Duodenal mucosa (tissue), 2 donors: ENCODE data around the gene PSMD13.
"Not testable (repeated sequence)": the region's sequence is repeated elsewhere in the genome, so short reads cannot be mapped to it uniquely, and the experiment has no call there.

Source experiments
- H3K27ac ChIP-seq: one replicate; pipeline ENCODE4 v1.7.0; 2013; ENCODE audit warnings: low read depth, low read length
- H3K27me3 ChIP-seq, 2 donors: one replicate each; pipeline ENCODE4 v1.7.0; 2013; ENCODE audit warnings: low read length in 2 of 2, control low read depth in 1 of 2; ENCODE audit not compliant: insufficient read depth in 2 of 2, control insufficient read depth in 1 of 2
- H3K36me3 ChIP-seq, 2 donors: one replicate each; pipeline ENCODE4 v1.7.0; 2013; ENCODE audit warnings: low read length in 2 of 2, control low read depth in 1 of 2; ENCODE audit not compliant: insufficient read depth in 2 of 2, control insufficient read depth in 1 of 2
- H3K4me1 ChIP-seq, 2 donors: one replicate each; pipeline ENCODE4 v1.7.0; 2013; ENCODE audit warnings: low read length in 2 of 2, control low read depth in 1 of 2; ENCODE audit not compliant: insufficient read depth in 2 of 2, control insufficient read depth in 1 of 2
- H3K4me3 ChIP-seq, 2 donors: one replicate each; pipeline ENCODE4 v1.7.0; 2013; ENCODE audit warnings: low read length in 2 of 2, low read depth in 1 of 2
- H3K9ac ChIP-seq, 2 donors: one replicate each; pipeline ENCODE4 v1.7.0; 2013; ENCODE audit warnings: low read length in 2 of 2, low read depth in 1 of 2
- H3K9me3 ChIP-seq, 2 donors: one replicate each; pipeline ENCODE4 v1.7.0; 2013; ENCODE audit warnings: low read length in 2 of 2, control low read depth in 1 of 2; ENCODE audit not compliant: control insufficient read depth in 1 of 2

The PSMD13 gene

GRCh38 chr11:217704-218103, 19.1 kb upstream of the PSMD13 start:
- Histone ChIP-seq H3K27ac (no peak overlapping the region), H3K4me3 (no peak overlapping the region), H3K27me3 (no peaks in the 10 kb centered on the region), H3K9me3 (no peaks in the 10 kb centered on the region), H3K36me3 (peaks cover 23 to 65% of the 10 kb centered on the region in 2 donors), H3K4me1 (no peaks in the 10 kb centered on the region), H3K9ac (no peak overlapping the region)

- Histone ChIP-seq H3K27me3 (no peaks in the 10 kb centered on the region), H3K4me3 (no peak overlapping the region), H3K36me3 (peaks cover 15 to 60% of the 10 kb centered on the region in 2 donors), H3K4me1 (no peaks in the 10 kb centered on the region), H3K9ac (no peak overlapping the region), H3K27ac (no peak overlapping the region), H3K9me3 (no peaks in the 10 kb centered on the region)
Measured at GRCh38 chr11:218815-219593, 17.8 kb upstream of the PSMD13 start.

GRCh38 chr11:220641-221215, 16.0 kb upstream of the PSMD13 start:
- not testable (repeated sequence) for H3K9ac ChIP-seq, H3K27ac ChIP-seq, H3K4me1 ChIP-seq, H3K4me3 ChIP-seq, H3K27me3 ChIP-seq, H3K9me3 ChIP-seq
- H3K36me3 ChIP-seq = peaks cover under 1 to 44% of the 10 kb centered on the region in 2 donors

GRCh38 chr11:221539-221938, 15.2 kb upstream of the PSMD13 start:
- H3K36me3 ChIP-seq = peaks cover 0 to 38% of the 10 kb centered on the region in 2 donors
- H3K4me3 ChIP-seq = no peak overlapping the region
- H3K9ac ChIP-seq = no peak overlapping the region
- no peaks in the 10 kb centered on the region for H3K9me3 ChIP-seq
- no peaks in the 10 kb centered on the region for H3K27me3 ChIP-seq
- H3K4me1 ChIP-seq = no peaks in the 10 kb centered on the region
- no peak overlapping the region for H3K27ac ChIP-seq

- H3K27me3 ChIP-seq = no peaks in the 10 kb centered on the region
- no peak overlapping the region for H3K9ac ChIP-seq
- H3K4me3 ChIP-seq = no peak overlapping the region
- no peaks in the 10 kb centered on the region for H3K4me1 ChIP-seq
- H3K9me3 ChIP-seq = no peaks in the 10 kb centered on the region
- H3K27ac ChIP-seq = no peak overlapping the region
- peaks cover 0 to 38% of the 10 kb centered on the region in 2 donors for H3K36me3 ChIP-seq
Measured at GRCh38 chr11:221998-222789, 14.6 kb upstream of the PSMD13 start.

GRCh38 chr11:223026-223789, 13.6 kb upstream of the PSMD13 start:
- no peaks in the 10 kb centered on the region for H3K27me3 ChIP-seq
- H3K27ac ChIP-seq = no peak overlapping the region
- H3K36me3 ChIP-seq = peaks cover 0 to 33% of the 10 kb centered on the region in 2 donors
- no peak overlapping the region for H3K4me3 ChIP-seq
- no peaks in the 10 kb centered on the region for H3K9me3 ChIP-seq
- H3K9ac ChIP-seq = no peak overlapping the region
- H3K4me1 ChIP-seq = no peaks in the 10 kb centered on the region

GRCh38 chr11:223884-224283, 12.9 kb upstream of the PSMD13 start:
- H3K4me3 ChIP-seq = no peak overlapping the region
- no peaks in the 10 kb centered on the region for H3K27me3 ChIP-seq
- no peaks in the 10 kb centered on the region for H3K4me1 ChIP-seq
- H3K9me3 ChIP-seq = no peaks in the 10 kb centered on the region
- no peak overlapping the region for H3K9ac ChIP-seq
- H3K27ac ChIP-seq = no peak overlapping the region
- H3K36me3 ChIP-seq = peaks cover 0 to 27% of the 10 kb centered on the region in 2 donors

GRCh38 chr11:224424-224823, 12.4 kb upstream of the PSMD13 start:
- Histone ChIP-seq H3K36me3 (peaks cover 0 to 22% of the 10 kb centered on the region in 2 donors), H3K4me1 (no peaks in the 10 kb centered on the region), H3K4me3 (no peak overlapping the region), H3K27me3 (no peaks in the 10 kb centered on the region), H3K9me3 (no peaks in the 10 kb centered on the region), H3K9ac (no peak overlapping the region), H3K27ac (no peak overlapping the region)

- Histone ChIP-seq H3K4me1 (no peaks in the 10 kb centered on the region), H3K9ac (no peak overlapping the region), H3K9me3 (no peaks in the 10 kb centered on the region), H3K36me3 (peaks cover 0 to 22% of the 10 kb centered on the region in 2 donors), H3K4me3 (no peak overlapping the region), H3K27ac (no peak overlapping the region), H3K27me3 (no peaks in the 10 kb centered on the region)
Measured at GRCh38 chr11:225734-226453, 10.9 kb upstream of the PSMD13 start.
